HCT116 (cell line): ENCODE data around the gene COG5. TPM values are rescaled to one million over a fixed set of nuclear protein-coding genes. Genes with fewer than 3 reads are reported as not detected.

Source experiments
- ATAC-seq: fragments of 200-7000 bp; cut with Tn5 transposase; 2 replicates; pipeline ENCODE4 v1.9.1; 2020; ENCODE audit warnings: mild to moderate bottlenecking, moderate library complexity
- BruUV-seq: library from RNA; stranded (reverse); fragments of 400-500 nt; replicated peaks from 2 replicates; lab custom pipeline; 2021; lab: Mats Ljungman, UMichigan
- CTCF ChIA-PET: fragments of 300-600 bp; sonication (Branson Sonifier 250); formaldehyde crosslinking; loops from one replicate; lab custom pipeline; 2021; ENCODE audit warnings: antibody characterized with exemption; lab: Charles Lee
- POLR2A ChIA-PET: fragments of 300-600, 350-600 bp; sonication (Branson Sonifier 250); formaldehyde crosslinking; loops from one replicate; lab custom pipeline; 2021; ENCODE audit warnings: antibody characterized with exemption; lab: Charles Lee
- RAD21 ChIA-PET, 2 experiments: fragments of 300-600 bp; sonication (Branson Sonifier 250); formaldehyde crosslinking; loops; one replicate each; lab custom pipeline; 2023; ENCODE audit warnings: low total read pairs in 2 of 2; ENCODE audit not compliant: uncharacterized antibody in 2 of 2, unreplicated experiment in 2 of 2, low non-redundant PET in 1 of 2; lab: Charles Lee
- DNase-seq: peaks from one replicate; pipeline ENCODE4 v3.0.0-alpha.2; 2010; ENCODE audit warnings: low read depth, low spot score
- H2AFZ ChIP-seq: fragments of 200-600 bp; shearing (Covaris generic), sonication (generic); 2 replicates; pipeline ENCODE4 v1.6.1; 2017; ENCODE audit warnings: low read depth, mixed run types, mixed read lengths, antibody characterized with exemption, low read length; ENCODE audit not compliant: poor library complexity, severe bottlenecking
- H3K27ac ChIP-seq: 2 replicates; pipeline ENCODE4 v1.5.1; 2012; ENCODE audit warnings: low read depth, low read length
- H3K27me3 ChIP-seq: fragments of 200-600 bp; sonication (generic); 2 replicates; pipeline ENCODE4 v1.6.1; 2016; ENCODE audit warnings: mixed run types, low read length, mixed read lengths; ENCODE audit not compliant: insufficient read depth
- H3K36me3 ChIP-seq, 2 experiments: fragments of 200-500 bp in 1 of 2; fragments of 200-600 bp in 1 of 2; sonication (Bioruptor generic) in 1 of 2; sonication (generic) in 1 of 2; 2 replicates each; pipeline versions ENCODE4 v1.5.1 to v1.6.1; 2014 to 2016; ENCODE audit warnings: low read length in 2 of 2, inconsistent platforms in 1 of 2, mixed read lengths in 1 of 2, mixed run types in 1 of 2; ENCODE audit not compliant: insufficient read depth in 2 of 2, control insufficient read depth in 1 of 2
- H3K4me1 ChIP-seq, 2 experiments: fragments of 200-600 bp in 1 of 2; sonication (generic) in 1 of 2; 2 replicates each; pipeline versions ENCODE4 v1.5.1 to v1.6.1; 2012 to 2017; ENCODE audit warnings: low read length in 2 of 2, inconsistent platforms in 1 of 2, mild to moderate bottlenecking in 1 of 2, mixed read lengths in 1 of 2, mixed run types in 1 of 2, moderate library complexity in 1 of 2; ENCODE audit not compliant: insufficient read depth in 2 of 2, control insufficient read depth in 1 of 2
- H3K4me2 ChIP-seq: fragments of 200-600 bp; sonication (generic); 2 replicates; pipeline ENCODE4 v1.6.1; 2017; ENCODE audit warnings: mixed run types, low read length, mixed read lengths
- H3K4me3 ChIP-seq, 2 experiments: fragments of 200-600 bp in 1 of 2; sonication (generic) in 1 of 2; replicated peaks in 1 of 2; 2 replicates each; pipeline ENCODE4 v1.5.1; 2011 to 2016; ENCODE audit warnings: low read length in 2 of 2, control low read depth in 1 of 2, low read depth in 1 of 2, mild to moderate bottlenecking in 1 of 2, mixed read lengths in 1 of 2, mixed run types in 1 of 2
- H3K79me2 ChIP-seq: fragments of 200-600 bp; sonication (generic); 2 replicates; pipeline ENCODE4 v1.6.1; 2017; ENCODE audit warnings: mild to moderate bottlenecking, mixed run types, low read length, moderate library complexity, mixed read lengths; ENCODE audit not compliant: insufficient read depth
- H3K9ac ChIP-seq: fragments of 200-600 bp; sonication (generic); 2 replicates; pipeline ENCODE4 v1.6.1; 2016; ENCODE audit warnings: low read length, mixed read lengths
- H3K9me2 ChIP-seq: fragments of 200-600 bp; sonication (generic), shearing (Covaris generic); 2 replicates; pipeline ENCODE4 v1.6.1; 2017; ENCODE audit warnings: mixed run types, mild to moderate bottlenecking, moderate library complexity; ENCODE audit not compliant: insufficient read depth
- H3K9me3 ChIP-seq, 2 experiments: fragments of 200-500 bp in 1 of 2; fragments of 200-600 bp in 1 of 2; sonication (Bioruptor generic) in 1 of 2; sonication (generic) in 1 of 2; 2 replicates each; pipeline ENCODE4 v1.6.1; 2014 to 2017; ENCODE audit warnings: low read length in 2 of 2, mixed read lengths in 2 of 2, inconsistent platforms in 1 of 2, low read depth in 1 of 2, mild to moderate bottlenecking in 1 of 2, mixed run types in 1 of 2, moderate library complexity in 1 of 2; ENCODE audit not compliant: control insufficient read depth in 1 of 2, insufficient read depth in 1 of 2
- H4K20me1 ChIP-seq: fragments of 200-600 bp; sonication (generic), shearing (Covaris generic); 2 replicates; pipeline ENCODE4 v1.6.1; 2017; ENCODE audit warnings: mixed run types, mild to moderate bottlenecking, moderate library complexity; ENCODE audit not compliant: insufficient read depth
- EGR1 ChIP-seq: IDR thresholded peaks from 2 replicates; pipeline ENCODE4 v1.6.1; 2012; ENCODE audit warnings: low read depth
- ELF1 ChIP-seq: IDR thresholded peaks from 2 replicates; pipeline ENCODE4 v1.6.1; 2012; ENCODE audit warnings: low read depth, borderline replicate concordance
- EZH2 ChIP-seq: fragments of 200-600 bp; sonication (generic); IDR thresholded peaks from 2 replicates; pipeline ENCODE4 v1.6.1; 2017; ENCODE audit warnings: antibody characterized with exemption, mixed run types
- JUND ChIP-seq: IDR thresholded peaks from 2 replicates; pipeline ENCODE4 v1.6.1; 2012
- RAD21 ChIP-seq: IDR thresholded peaks from 2 replicates; pipeline ENCODE4 v1.6.1; 2012; ENCODE audit warnings: low read depth, mild to moderate bottlenecking
- ZFX ChIP-seq: fragments of 450-650 bp; IDR thresholded peaks from 2 replicates; pipeline ENCODE4 v1.6.1; 2017
- intact Hi-C: fragments of 100-400 bp; cut with micrococcal nuclease; formaldehyde crosslinking; loops from 2 replicates; pipeline ENCODE4 v1.10.0; 2022
- total RNA-seq: library from RNA; stranded (reverse); gene quantifications from one replicate; pipeline ENCODE4 v1.2.1, GENCODE V29; 2021; ENCODE audit not compliant: unreplicated experiment
- TF ChIP-seq, protein P1 (sequence below): IDR thresholded peaks from 2 replicates; pipeline ENCODE4 v1.6.1; 2012; ENCODE audit warnings: low read depth
- TF ChIP-seq, protein P2 (sequence below): IDR thresholded peaks from 2 replicates; pipeline ENCODE4 v1.6.1; 2012
- TF ChIP-seq, protein P3 (sequence below): IDR thresholded peaks from 2 replicates; pipeline ENCODE4 v1.6.1; 2011; ENCODE audit warnings: mild to moderate bottlenecking, low read length, moderate library complexity; ENCODE audit not compliant: insufficient replicate concordance; ENCODE audit errors: extremely low read depth

Gene COG5
- total RNA-seq, 1 experiment from 2014 or later, result 30.7 TPM

DNA sequence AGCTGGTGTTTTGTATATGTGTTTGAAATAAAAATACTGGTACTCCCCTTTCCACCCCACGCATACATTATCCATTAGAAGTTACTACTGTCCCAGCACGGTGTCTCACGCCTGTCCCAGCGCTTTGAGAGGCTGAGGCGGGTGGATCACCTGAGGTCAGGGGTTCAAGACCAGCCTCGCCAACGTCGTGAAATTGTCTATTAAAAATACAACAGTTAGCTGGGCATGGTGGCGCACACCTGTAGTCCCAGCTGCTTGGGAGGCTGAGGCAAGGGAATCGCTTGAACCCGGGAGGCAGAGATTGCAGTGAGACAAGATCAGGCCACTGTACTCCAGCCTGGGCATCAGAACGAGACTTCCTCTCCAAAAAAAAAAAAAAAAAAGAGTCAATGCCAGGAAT is 392.2 kb downstream of the COG5 start:
- BruUV-seq, result no TSS peak
- H3K4me1 ChIP-seq, result peaks cover 5 to 18% of the 10 kb centered on the region in 2 experiments; a peak in 3 of 4 replicates
- CTCF ChIA-PET, result interaction anchor here (1.5 kb wide), 1 partner anchor 22 kb away, joined by 3 read pairs; no protein-coding TSS in a partner anchor
- intact Hi-C loops, result no loop called here
- no peak for TF ChIP-seq ZFX
- TF ChIP-seq ELF1, result no peak
- H3K4me3 ChIP-seq, result no peak overlapping the region
- POLR2A ChIA-PET, result no interaction called here
- no peak overlapping the region for H3K4me2 ChIP-seq
- no peak for DNase-seq
- no peaks in the 10 kb centered on the region for H3K9me2 ChIP-seq
- H2AFZ ChIP-seq, result no peak overlapping the region
- no peaks in the 10 kb centered on the region for H3K36me3 ChIP-seq
- no peak overlapping the region for H3K9ac ChIP-seq
- no peak for ATAC-seq
- RAD21 ChIA-PET, result no interaction called here
- H3K27me3 ChIP-seq, result no peaks in the 10 kb centered on the region
- H4K20me1 ChIP-seq, result no peaks in the 10 kb centered on the region
- no peaks in the 10 kb centered on the region for H3K9me3 ChIP-seq
- peaks cover 44% of the 10 kb centered on the region for H3K79me2 ChIP-seq
- H3K27ac ChIP-seq, result no peak overlapping the region

DNA sequence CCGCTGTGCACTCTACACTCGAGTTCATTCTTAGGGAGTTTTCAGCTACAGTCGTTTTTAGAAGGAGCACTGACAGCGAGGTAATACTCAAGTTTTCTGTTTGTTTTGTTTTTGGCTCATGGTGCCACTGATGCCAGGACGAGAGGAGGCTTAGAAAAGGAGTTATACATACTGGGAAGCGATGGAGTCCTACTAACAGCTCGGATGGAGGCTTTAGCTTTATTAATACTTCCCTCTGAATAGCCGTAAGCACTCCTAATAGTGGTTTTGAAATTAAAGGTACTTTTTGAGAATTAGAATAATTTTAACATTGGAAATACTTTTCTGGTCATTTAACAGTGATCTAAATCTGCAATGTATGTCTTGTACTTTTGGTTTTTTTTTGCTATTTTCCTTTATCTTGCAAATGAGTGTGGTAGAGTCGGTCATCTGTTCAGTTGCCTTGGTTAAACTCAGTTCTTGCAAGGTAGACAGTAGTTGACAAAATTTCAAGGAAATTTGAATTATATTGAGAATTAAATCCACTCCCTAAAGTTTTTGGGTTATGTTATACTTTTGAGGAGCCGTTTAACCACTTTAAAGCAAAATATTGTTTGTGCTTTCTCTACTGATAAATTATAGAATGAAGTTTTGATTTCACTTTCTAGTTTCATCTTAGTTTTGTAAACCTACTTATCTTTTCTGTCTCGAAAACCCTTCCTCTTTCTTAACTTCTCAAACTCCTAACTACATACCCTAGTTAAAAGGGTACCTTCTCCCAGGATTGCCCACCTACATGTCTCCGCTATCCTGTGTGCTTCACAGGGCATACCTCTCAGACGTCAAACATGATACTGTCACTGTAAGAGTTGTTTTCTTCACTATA is 393.4 kb downstream of the COG5 start:
- no peak for DNase-seq
- peak overlapping the region; percentile 42 for H2AFZ ChIP-seq
- ChIA-PET POLR2A (interaction anchor here (2.4 kb wide), 1 partner anchor 10 kb away, joined by 11 read pairs; no protein-coding TSS in a partner anchor), RAD21 (interaction anchor here in 1 of 2 experiments (1.0 kb wide), 1 partner anchor 23 kb away, joined by 3 read pairs; no protein-coding TSS in a partner anchor), CTCF (interaction anchor here (0.7 to 2.3 kb wide), 3 partner anchors 20 to 709 kb away, joined by 3 to 17 read pairs (median 4); no protein-coding TSS in a partner anchor)
- BruUV-seq, result TSS peak; percentile 65
- peak overlapping the region; percentile 75 for H3K9ac ChIP-seq
- H3K36me3 ChIP-seq, result no peaks in the 10 kb centered on the region
- peak overlapping the region; percentile 70 to 75 for H3K4me3 ChIP-seq
- peaks cover 5 to 18% of the 10 kb centered on the region in 2 experiments; a peak in 3 of 4 replicates for H3K4me1 ChIP-seq
- no peak for ATAC-seq
- H3K27me3 ChIP-seq, result no peaks in the 10 kb centered on the region
- H3K9me2 ChIP-seq, result no peaks in the 10 kb centered on the region
- H3K9me3 ChIP-seq, result no peaks in the 10 kb centered on the region
- peak overlapping the region; percentile 88 for H3K4me2 ChIP-seq
- no peaks in the 10 kb centered on the region for H4K20me1 ChIP-seq
- intact Hi-C loops, result no loop called here
- H3K79me2 ChIP-seq, result peaks cover 39% of the 10 kb centered on the region
- peak overlapping the region; percentile 57 for H3K27ac ChIP-seq
- TF ChIP-seq JUND (no peak; the same call in 1 of the 2 replicates), RAD21 (no peak), EZH2 (no peak), EGR1 (no peak)
- TF ChIP-seq, protein P1, sequence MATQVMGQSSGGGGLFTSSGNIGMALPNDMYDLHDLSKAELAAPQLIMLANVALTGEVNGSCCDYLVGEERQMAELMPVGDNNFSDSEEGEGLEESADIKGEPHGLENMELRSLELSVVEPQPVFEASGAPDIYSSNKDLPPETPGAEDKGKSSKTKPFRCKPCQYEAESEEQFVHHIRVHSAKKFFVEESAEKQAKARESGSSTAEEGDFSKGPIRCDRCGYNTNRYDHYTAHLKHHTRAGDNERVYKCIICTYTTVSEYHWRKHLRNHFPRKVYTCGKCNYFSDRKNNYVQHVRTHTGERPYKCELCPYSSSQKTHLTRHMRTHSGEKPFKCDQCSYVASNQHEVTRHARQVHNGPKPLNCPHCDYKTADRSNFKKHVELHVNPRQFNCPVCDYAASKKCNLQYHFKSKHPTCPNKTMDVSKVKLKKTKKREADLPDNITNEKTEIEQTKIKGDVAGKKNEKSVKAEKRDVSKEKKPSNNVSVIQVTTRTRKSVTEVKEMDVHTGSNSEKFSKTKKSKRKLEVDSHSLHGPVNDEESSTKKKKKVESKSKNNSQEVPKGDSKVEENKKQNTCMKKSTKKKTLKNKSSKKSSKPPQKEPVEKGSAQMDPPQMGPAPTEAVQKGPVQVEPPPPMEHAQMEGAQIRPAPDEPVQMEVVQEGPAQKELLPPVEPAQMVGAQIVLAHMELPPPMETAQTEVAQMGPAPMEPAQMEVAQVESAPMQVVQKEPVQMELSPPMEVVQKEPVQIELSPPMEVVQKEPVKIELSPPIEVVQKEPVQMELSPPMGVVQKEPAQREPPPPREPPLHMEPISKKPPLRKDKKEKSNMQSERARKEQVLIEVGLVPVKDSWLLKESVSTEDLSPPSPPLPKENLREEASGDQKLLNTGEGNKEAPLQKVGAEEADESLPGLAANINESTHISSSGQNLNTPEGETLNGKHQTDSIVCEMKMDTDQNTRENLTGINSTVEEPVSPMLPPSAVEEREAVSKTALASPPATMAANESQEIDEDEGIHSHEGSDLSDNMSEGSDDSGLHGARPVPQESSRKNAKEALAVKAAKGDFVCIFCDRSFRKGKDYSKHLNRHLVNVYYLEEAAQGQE, result no peak
- TF ChIP-seq, protein P2, sequence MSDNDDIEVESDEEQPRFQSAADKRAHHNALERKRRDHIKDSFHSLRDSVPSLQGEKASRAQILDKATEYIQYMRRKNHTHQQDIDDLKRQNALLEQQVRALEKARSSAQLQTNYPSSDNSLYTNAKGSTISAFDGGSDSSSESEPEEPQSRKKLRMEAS, result no peak
- TF ChIP-seq, protein P3, sequence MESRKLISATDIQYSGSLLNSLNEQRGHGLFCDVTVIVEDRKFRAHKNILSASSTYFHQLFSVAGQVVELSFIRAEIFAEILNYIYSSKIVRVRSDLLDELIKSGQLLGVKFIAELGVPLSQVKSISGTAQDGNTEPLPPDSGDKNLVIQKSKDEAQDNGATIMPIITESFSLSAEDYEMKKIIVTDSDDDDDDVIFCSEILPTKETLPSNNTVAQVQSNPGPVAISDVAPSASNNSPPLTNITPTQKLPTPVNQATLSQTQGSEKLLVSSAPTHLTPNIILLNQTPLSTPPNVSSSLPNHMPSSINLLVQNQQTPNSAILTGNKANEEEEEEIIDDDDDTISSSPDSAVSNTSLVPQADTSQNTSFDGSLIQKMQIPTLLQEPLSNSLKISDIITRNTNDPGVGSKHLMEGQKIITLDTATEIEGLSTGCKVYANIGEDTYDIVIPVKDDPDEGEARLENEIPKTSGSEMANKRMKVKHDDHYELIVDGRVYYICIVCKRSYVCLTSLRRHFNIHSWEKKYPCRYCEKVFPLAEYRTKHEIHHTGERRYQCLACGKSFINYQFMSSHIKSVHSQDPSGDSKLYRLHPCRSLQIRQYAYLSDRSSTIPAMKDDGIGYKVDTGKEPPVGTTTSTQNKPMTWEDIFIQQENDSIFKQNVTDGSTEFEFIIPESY, result no peak
